Upper lobe of right lung (tissue), 1 donor: ENCODE data around the gene CEP104. TPM values are rescaled to one million over a fixed set of nuclear protein-coding genes. Genes with fewer than 3 reads are reported as not detected.
A peak's percentile ranks its signal among the peaks of the same experiment; 100 is the strongest.

Experiments
- ATAC-seq: fragments of 200-7000 bp; cut with Tn5 transposase; one replicate; pipeline ENCODE4 v1.9.1; 2020; ENCODE audit warnings: mild to moderate bottlenecking, moderate library complexity
- DNase-seq: peaks from one replicate; pipeline ENCODE4 v3.0.0-alpha.2; 2020
- H3K27ac ChIP-seq: fragments of 200-600 bp; one replicate; pipeline ENCODE4 v1.8.0; 2022
- H3K27me3 ChIP-seq: fragments of 200-600 bp; one replicate; pipeline ENCODE4 v1.8.0; 2022; ENCODE audit warnings: mild to moderate bottlenecking
- H3K36me3 ChIP-seq: fragments of 200-600 bp; one replicate; pipeline ENCODE4 v1.8.0; 2022
- H3K4me1 ChIP-seq: fragments of 200-600 bp; one replicate; pipeline ENCODE4 v1.8.0; 2022
- H3K4me3 ChIP-seq: fragments of 200-600 bp; one replicate; pipeline ENCODE4 v1.8.0; 2022; ENCODE audit warnings: mild to moderate bottlenecking
- H3K9me3 ChIP-seq: fragments of 200-600 bp; one replicate; pipeline ENCODE4 v1.8.0; 2022
- intact Hi-C: fragments of 100-400 bp; cut with DNase I; formaldehyde crosslinking; loops from one replicate; pipeline ENCODE4 v1.11.0; 2022
- total RNA-seq: library from RNA; stranded (reverse); fragmentation: NEBNext Ultra II Directional; extraction: Animal tissue kit (Norgen Biotek cat#: 25700); gene quantifications from one replicate; pipeline ENCODE4 v1.2.1, GENCODE V29; 2021
- TF ChIP-seq, protein P1 (sequence below): fragments of 200-600 bp; IDR thresholded peaks from one replicate; pipeline ENCODE4 v1.8.0; 2022; ENCODE audit warnings: antibody characterized with exemption
- donor health status: DM: no; HTN: yes; CAD: no; lungs with severe emphysema.

Gene CEP104
- total RNA-seq, 1 donor from 2014 or later = 61.0 TPM

DNA sequence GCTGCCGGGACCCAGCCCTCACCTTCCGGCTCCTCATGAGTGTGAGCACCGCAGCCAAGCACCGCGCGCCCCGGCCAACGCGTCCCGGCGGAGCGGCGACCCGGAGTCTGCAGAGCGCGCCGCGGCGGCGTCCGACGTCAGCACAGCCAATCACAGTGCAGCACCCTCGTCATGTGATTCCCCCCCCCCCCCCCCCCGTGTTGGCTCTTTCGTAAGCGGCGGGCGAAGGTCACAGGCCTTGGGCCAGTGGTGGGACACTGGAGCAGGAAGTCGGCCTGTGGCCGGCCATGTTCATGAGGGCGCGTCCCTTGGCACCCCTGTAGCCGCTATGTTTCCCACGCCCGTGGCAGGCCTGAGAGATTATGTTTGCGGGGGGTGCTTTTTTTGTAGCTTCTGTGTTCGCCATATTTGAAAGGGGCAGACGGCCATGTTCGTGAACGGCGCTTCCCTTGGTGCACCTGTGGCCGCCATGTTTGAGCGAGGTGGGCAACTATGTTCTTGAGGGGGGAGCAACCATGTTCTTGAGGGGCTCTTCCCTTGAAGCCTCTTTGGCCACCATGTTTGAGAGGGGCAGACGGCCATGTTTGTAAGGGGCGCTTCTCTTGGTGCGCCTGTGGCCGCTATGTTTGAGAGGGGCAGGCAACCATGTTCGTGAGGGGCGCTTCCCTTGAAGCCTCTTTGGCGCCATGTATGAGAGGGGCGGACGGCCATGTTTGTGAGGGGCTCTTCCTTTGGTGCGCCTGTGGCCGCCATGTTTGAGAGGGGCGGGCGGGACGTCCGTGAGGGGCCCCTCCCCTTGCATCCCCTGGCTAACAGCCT is 43.3 kb upstream of the CEP104 start, which contains the start of gene C1orf174:
Gene C1orf174 (minus strand): TSS at position 123 of the 819 bp plus-strand sequence. CDS start 86 bp downstream, at position 37.
- intact Hi-C loops = no loop called here
- Histone ChIP-seq H3K27ac (peak within 1 kb of the TSS; percentile 97), H3K9me3 (no peaks in the 10 kb centered on the region), H3K27me3 (no peaks in the 10 kb centered on the region), H3K4me3 (peak within 1 kb of the TSS; percentile 90), H3K4me1 (peaks cover 9% of the 10 kb centered on the region), H3K36me3 (no peaks in the 10 kb centered on the region)
- TF ChIP-seq, protein P1, sequence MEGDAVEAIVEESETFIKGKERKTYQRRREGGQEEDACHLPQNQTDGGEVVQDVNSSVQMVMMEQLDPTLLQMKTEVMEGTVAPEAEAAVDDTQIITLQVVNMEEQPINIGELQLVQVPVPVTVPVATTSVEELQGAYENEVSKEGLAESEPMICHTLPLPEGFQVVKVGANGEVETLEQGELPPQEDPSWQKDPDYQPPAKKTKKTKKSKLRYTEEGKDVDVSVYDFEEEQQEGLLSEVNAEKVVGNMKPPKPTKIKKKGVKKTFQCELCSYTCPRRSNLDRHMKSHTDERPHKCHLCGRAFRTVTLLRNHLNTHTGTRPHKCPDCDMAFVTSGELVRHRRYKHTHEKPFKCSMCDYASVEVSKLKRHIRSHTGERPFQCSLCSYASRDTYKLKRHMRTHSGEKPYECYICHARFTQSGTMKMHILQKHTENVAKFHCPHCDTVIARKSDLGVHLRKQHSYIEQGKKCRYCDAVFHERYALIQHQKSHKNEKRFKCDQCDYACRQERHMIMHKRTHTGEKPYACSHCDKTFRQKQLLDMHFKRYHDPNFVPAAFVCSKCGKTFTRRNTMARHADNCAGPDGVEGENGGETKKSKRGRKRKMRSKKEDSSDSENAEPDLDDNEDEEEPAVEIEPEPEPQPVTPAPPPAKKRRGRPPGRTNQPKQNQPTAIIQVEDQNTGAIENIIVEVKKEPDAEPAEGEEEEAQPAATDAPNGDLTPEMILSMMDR = no peak
- DNase-seq (peak; percentile 96), ATAC-seq (peak; percentile 89)

DNA sequence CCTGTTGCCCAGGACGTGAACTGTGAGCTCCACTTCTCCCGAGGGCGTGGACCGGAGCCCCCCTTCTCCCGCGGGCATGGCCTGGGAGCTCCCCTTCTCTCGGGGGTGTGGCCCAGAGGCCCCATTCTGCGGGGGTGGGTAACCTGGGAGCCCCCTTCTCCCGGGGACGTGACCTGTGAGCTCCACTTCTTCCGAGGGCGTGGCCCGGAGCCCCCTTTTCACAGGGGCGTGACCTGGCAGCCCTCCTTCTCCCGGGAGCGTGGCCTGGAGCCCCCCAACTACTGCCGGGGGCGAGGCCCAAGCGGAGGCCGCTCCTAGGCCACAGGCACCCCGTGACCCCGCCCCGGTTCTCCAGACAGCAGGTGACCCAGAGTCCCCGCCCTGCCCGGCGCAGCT is 42.7 kb upstream of the CEP104 start:
- intact Hi-C loops = no loop called here
- DNase-seq (no peak), ATAC-seq (no peak)
- TF ChIP-seq, protein P1 = peak; percentile 1
- Histone ChIP-seq H3K4me1 (peaks cover 9% of the 10 kb centered on the region), H3K27me3 (no peaks in the 10 kb centered on the region), H3K36me3 (peaks cover 5% of the 10 kb centered on the region), H3K4me3 (peak overlapping the region; percentile 90), H3K9me3 (no peaks in the 10 kb centered on the region), H3K27ac (peak overlapping the region; percentile 97)

DNA sequence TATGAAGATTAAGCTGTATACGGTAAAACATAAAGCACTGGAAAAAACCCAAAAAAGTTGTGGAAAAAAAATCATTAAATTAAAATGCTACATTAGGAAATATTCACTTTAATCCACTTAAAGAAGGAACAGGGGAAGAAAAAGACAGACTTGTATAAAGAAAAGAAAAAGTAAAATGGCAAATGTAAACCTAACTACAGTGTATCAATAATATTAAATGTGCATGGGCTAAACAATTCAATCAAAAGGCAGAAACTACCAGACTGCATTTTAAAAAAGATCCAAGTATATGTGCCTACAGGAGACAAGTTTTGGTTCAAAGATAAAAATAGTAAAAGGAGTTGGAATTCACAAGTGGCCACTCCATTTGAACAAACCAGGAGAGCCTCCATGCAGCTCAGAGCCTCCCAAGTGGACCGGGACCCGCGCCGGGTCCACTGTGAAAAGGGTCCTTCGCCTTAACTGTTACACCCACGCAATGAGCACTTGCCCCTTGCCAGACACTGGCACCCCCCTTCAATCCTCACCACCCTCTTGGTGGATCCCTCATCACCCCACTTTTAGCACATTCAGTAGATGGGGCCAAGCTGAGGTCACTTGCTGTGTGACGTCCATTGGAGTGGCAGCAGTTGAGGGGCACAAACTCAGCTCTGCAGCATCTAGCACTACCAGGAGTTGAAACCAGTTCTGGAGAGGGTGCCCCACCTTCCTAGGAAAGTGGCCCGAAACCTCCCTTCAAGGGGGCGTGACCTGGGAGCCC is 42.2 kb upstream of the CEP104 start:
- DNase-seq (no peak), ATAC-seq (no peak)
- H3K27me3 ChIP-seq = no peaks in the 10 kb centered on the region
- TF ChIP-seq, protein P1 = peak; percentile 14
- no peaks in the 10 kb centered on the region for H3K9me3 ChIP-seq
- peaks cover 5% of the 10 kb centered on the region for H3K36me3 ChIP-seq
- peaks cover 9% of the 10 kb centered on the region for H3K4me1 ChIP-seq
- intact Hi-C loops = no loop called here
- H3K4me3 ChIP-seq = peak overlapping the region; percentile 90
- H3K27ac ChIP-seq = peak overlapping the region; percentile 97

DNA sequence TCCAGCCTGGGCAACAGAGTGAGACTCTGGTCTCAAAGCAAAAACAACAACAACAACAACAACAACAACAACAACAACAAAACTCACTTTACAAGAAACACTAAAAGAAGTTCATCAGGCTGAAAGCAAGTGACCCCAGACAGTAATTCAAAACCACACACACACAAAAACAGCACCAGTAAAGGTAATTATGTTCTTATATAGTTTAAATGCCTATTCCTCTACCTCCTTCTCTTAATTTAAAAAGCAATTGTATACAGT is 41.4 kb upstream of the CEP104 start:
- no peak for ATAC-seq
- H3K27ac ChIP-seq = no peak overlapping the region
- DNase-seq = no peak
- intact Hi-C loops = no loop called here
- no peak overlapping the region for H3K4me3 ChIP-seq
- H3K9me3 ChIP-seq = no peaks in the 10 kb centered on the region
- H3K4me1 ChIP-seq = peaks cover 9% of the 10 kb centered on the region
- TF ChIP-seq, protein P1 = no peak
- no peaks in the 10 kb centered on the region for H3K27me3 ChIP-seq
- H3K36me3 ChIP-seq = peaks cover 5% of the 10 kb centered on the region

DNA sequence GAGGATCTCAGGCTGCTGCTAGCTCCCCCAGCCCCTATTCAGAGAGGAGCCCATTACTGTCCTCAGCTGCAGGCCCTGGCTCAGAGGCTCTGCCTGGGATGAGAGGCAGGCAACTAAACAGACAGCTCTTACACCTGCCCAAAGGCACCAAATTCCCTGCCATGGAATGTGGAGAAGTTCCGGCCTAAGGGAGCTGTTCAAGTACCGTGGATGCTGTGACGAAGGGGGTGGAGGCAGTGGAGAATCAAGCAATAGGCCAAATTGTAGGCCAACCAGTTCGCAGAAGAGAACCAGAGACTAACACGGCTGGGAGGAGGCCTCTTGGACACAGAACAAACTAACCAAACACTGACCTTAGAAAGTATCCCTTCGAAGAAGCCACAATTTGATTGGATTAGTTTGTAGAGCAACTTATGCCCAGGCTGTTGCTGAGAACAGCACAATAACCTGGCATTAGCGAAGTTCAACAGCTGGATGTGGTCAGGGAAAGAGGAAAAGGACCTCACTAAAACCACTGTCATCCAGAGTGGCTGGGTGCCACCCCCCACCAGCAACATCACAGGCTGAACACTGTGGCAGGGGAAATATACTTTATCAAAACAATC is 39.5 kb upstream of the CEP104 start:
- TF ChIP-seq, protein P1 = no peak
- Histone ChIP-seq H3K27ac (no peak overlapping the region), H3K4me3 (no peak overlapping the region), H3K9me3 (no peaks in the 10 kb centered on the region), H3K36me3 (peaks cover 6% of the 10 kb centered on the region), H3K4me1 (peaks cover 8% of the 10 kb centered on the region), H3K27me3 (no peaks in the 10 kb centered on the region)
- intact Hi-C loops = no loop called here
- ATAC-seq (no peak), DNase-seq (no peak)
